ENCODE measurements around the gene XRN1.
"Not testable (repeated sequence)": the region's sequence is repeated elsewhere in the genome, so short reads cannot be mapped to it uniquely, and the experiment has no call there.

XRN1 gene

GRCh38 chr3:142434503-142434902 is 13.3 kb downstream of the XRN1 start:
- DNase-seq (ENCODE audit: low read depth in 2 of 2), result no peak

GRCh38 chr3:142433110-142433509 is 14.7 kb downstream of the XRN1 start:
- DNase-seq (ENCODE audit: low read depth in 2 of 2), result no peak

GRCh38 chr3:142429582-142429981 is 18.3 kb downstream of the XRN1 start:
- DNase-seq (ENCODE audit: low read depth in 2 of 2), result no peak

- DNase-seq (ENCODE audit: low read depth in 2 of 2), result no peak
Measured at GRCh38 chr3:142424754-142425153, 23.1 kb downstream of the XRN1 start.

- DNase-seq (ENCODE audit: low read depth in 2 of 2), result no peak
Measured at GRCh38 chr3:142418926-142419592, 28.8 kb downstream of the XRN1 start.

GRCh38 chr3:142417302-142417701 is 30.5 kb downstream of the XRN1 start:
- no peak for DNase-seq (ENCODE audit: low read depth in 2 of 2)

GRCh38 chr3:142400537-142400936 is 47.3 kb downstream of the XRN1 start:
- DNase-seq (ENCODE audit: low read depth in 2 of 2), result not testable (repeated sequence)

- DNase-seq (ENCODE audit: low read depth in 2 of 2), result no peak
Measured at GRCh38 chr3:142394921-142395622, 52.8 kb downstream of the XRN1 start.

GRCh38 chr3:142385078-142385477 is 62.8 kb downstream of the XRN1 start:
- DNase-seq (ENCODE audit: low read depth in 2 of 2), result no peak

GRCh38 chr3:142374687-142375086 is 73.2 kb downstream of the XRN1 start:
- no peak for DNase-seq (ENCODE audit: low read depth in 2 of 2)

GRCh38 chr3:142369576-142369975 is 78.3 kb downstream of the XRN1 start:
- DNase-seq (ENCODE audit: low read depth in 2 of 2), result not testable (repeated sequence)

- no peak for DNase-seq (ENCODE audit: low read depth in 2 of 2)
Measured at GRCh38 chr3:142366434-142366833, 81.4 kb downstream of the XRN1 start.

GRCh38 chr3:142363936-142364467 is 83.8 kb downstream of the XRN1 start:
- no peak for DNase-seq (ENCODE audit: low read depth in 2 of 2)

GRCh38 chr3:142363433-142363832 is 84.4 kb downstream of the XRN1 start:
- not testable (repeated sequence) for DNase-seq (ENCODE audit: low read depth in 2 of 2)

- DNase-seq (ENCODE audit: low read depth in 2 of 2), result no peak
Measured at GRCh38 chr3:142359367-142359766, 88.5 kb downstream of the XRN1 start.

GRCh38 chr3:142356818-142357217 is 91.0 kb downstream of the XRN1 start:
- DNase-seq (ENCODE audit: low read depth in 2 of 2), result no peak

GRCh38 chr3:142355692-142356091 is 92.1 kb downstream of the XRN1 start:
- DNase-seq (ENCODE audit: low read depth in 2 of 2), result no peak

- no peak for DNase-seq (ENCODE audit: low read depth in 2 of 2)
Measured at GRCh38 chr3:142354076-142354475, 93.8 kb downstream of the XRN1 start.

GRCh38 chr3:142353571-142353970 is 94.3 kb downstream of the XRN1 start:
- no peak for DNase-seq (ENCODE audit: low read depth in 2 of 2)

- not testable (repeated sequence) for DNase-seq (ENCODE audit: low read depth in 2 of 2)
Measured at GRCh38 chr3:142352698-142353097, 95.1 kb downstream of the XRN1 start.

- no peak for DNase-seq (ENCODE audit: low read depth in 2 of 2)
Measured at GRCh38 chr3:142348460-142348859, 99.4 kb downstream of the XRN1 start.

- no peak for DNase-seq (ENCODE audit: low read depth in 2 of 2)
Measured at GRCh38 chr3:142337994-142338393, 109.8 kb downstream of the XRN1 start.

GRCh38 chr3:142332390-142332789 is 115.4 kb downstream of the XRN1 start:
- no peak for DNase-seq (ENCODE audit: low read depth in 2 of 2)

Data from stimulated activated CD4-positive, alpha-beta T cell treated with anti-CD3 and anti-CD28 coated beads, Interleukin-12 subunit alpha, Interleukin-12 subunit beta, amount 100 ng/mL, for 24 hours (primary cell).